GM12891 (cell line): ENCODE data around the gene TP53BP2.

Experiments used
- PAX5 ChIP-seq: IDR thresholded peaks from 2 replicates; pipeline ENCODE4 v1.6.1; 2011; ENCODE audit warnings: low read length, moderate library complexity, mild to moderate bottlenecking; ENCODE audit not compliant: insufficient read depth, severe bottlenecking
- POLR2A ChIP-seq: IDR thresholded peaks from 2 replicates; pipeline ENCODE4 v1.6.1; 2011; ENCODE audit warnings: low read depth, low read length, control low read depth
- SPI1 ChIP-seq: IDR thresholded peaks from 2 replicates; pipeline ENCODE4 v1.6.1; 2011; ENCODE audit warnings: low read depth, low read length, control low read depth

- TF ChIP-seq POLR2A: no peak
- TF ChIP-seq PAX5: no peak
- TF ChIP-seq SPI1: no peak
Observed at GRCh38 chr1:223748773-223749733, 96.7 kb downstream of the TP53BP2 start.
